Adrenal gland (tissue), 5 donors: Measurements from ENCODE around the gene CLSTN3.

Source experiments
- POLR2A ChIP-seq, 2 donors: fragments of 450-650 bp; IDR thresholded peaks; one replicate each; pipeline ENCODE4 v1.6.1; 2017; ENCODE audit warnings: antibody characterized with exemption in 2 of 2, mild to moderate bottlenecking in 2 of 2, moderate library complexity in 1 of 2
- TF ChIP-seq, protein P1 (sequence below), 6 experiments: fragments of 450-650 bp in 4 of 6; fragments of 200-600 bp in 2 of 6; sonication (generic) in 1 of 6; IDR thresholded peaks; 1 replicate in 5 of 6; 2 replicates in 1 of 6; pipeline versions ENCODE4 v1.5.1 to v1.8.0; 2016 to 2021; ENCODE audit warnings: antibody characterized with exemption in 6 of 6, mild to moderate bottlenecking in 2 of 6, moderate library complexity in 1 of 6
- donor health status: DM: no; HTN: no; CAD: no.

DNA sequence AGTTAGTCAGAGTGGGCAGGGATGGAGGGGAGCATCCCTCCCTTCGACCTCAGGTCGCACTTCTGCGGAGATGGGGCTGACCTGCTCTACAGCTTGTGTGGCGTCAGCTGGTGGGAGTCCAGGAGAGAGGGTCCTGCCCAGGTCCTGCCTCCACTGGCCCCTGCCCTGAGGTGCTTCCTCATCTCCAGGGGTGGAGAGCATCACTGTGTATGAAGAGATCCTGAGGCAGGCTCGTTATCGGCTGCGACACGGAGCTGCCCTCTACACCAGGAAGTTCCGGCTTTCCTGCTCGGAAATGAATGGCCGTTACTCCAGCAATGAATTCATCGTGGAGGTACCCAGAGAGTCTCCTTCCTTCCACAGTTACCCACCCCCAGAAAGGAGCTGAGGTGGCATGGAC lies 20.2 kb downstream of the CLSTN3 start:
- TF ChIP-seq, protein P1, sequence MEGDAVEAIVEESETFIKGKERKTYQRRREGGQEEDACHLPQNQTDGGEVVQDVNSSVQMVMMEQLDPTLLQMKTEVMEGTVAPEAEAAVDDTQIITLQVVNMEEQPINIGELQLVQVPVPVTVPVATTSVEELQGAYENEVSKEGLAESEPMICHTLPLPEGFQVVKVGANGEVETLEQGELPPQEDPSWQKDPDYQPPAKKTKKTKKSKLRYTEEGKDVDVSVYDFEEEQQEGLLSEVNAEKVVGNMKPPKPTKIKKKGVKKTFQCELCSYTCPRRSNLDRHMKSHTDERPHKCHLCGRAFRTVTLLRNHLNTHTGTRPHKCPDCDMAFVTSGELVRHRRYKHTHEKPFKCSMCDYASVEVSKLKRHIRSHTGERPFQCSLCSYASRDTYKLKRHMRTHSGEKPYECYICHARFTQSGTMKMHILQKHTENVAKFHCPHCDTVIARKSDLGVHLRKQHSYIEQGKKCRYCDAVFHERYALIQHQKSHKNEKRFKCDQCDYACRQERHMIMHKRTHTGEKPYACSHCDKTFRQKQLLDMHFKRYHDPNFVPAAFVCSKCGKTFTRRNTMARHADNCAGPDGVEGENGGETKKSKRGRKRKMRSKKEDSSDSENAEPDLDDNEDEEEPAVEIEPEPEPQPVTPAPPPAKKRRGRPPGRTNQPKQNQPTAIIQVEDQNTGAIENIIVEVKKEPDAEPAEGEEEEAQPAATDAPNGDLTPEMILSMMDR (IDR thresholded peaks at IDR 0.05), result no peak
- no peak for TF ChIP-seq POLR2A (IDR thresholded peaks at IDR 0.05)
